HG03097 (cell line): ENCODE data around the gene TXNDC17.
"Not testable (repeated sequence)": the region's sequence is repeated elsewhere in the genome, so short reads cannot be mapped to it uniquely, and the experiment has no call there.

ENCODE experiments used
- ATAC-seq: cut with Tn5 transposase; IDR thresholded peaks from one replicate; pipeline ENCODE4 v1.9.1; 2021; ENCODE audit not compliant: unreplicated experiment, low FRiP score

The TXNDC17 gene

DNA sequence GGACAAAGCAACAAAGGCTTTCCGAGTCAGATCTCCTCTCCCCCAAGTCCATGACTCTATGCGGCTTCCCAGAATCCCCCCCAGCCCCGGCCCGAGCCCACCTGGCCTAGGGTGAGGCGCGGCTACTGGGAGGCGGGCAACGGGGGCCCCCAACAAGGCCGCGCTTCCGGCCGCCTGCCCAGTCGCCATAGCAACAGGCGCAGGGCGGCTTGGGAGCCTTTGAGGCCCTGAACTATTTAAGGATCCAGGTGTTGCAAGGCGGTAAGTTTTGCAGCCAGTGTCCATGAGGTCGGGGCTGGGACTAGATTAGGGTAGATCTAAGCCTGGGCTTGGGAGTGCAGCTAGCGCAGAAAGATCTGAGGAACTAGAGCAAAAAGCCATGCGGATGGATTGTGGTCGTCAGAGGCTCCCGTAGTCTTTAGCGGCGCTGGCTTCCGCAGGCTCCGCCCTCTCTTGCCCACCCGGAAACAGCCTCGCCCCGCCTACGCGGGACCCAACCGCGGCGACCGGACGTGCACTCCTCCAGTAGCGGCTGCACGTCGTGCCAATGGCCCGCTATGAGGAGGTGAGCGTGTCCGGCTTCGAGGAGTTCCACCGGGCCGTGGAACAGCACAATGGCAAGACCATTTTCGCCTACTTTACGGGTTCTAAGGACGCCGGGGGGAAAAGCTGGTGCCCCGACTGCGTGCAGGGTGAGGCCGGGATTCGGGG is at the start of gene TXNDC17, which contains the start of gene KIAA0753:
TSS of gene TXNDC17 (plus strand) at position 525 of the 711 bp plus-strand sequence. CDS start at position 548, 23 bp downstream.
TSS of gene KIAA0753 (minus strand) at position 176 of the 711 bp plus-strand sequence. CDS start 5,608 bp downstream, outside the sequence.
- peak; percentile 85 for ATAC-seq

DNA sequence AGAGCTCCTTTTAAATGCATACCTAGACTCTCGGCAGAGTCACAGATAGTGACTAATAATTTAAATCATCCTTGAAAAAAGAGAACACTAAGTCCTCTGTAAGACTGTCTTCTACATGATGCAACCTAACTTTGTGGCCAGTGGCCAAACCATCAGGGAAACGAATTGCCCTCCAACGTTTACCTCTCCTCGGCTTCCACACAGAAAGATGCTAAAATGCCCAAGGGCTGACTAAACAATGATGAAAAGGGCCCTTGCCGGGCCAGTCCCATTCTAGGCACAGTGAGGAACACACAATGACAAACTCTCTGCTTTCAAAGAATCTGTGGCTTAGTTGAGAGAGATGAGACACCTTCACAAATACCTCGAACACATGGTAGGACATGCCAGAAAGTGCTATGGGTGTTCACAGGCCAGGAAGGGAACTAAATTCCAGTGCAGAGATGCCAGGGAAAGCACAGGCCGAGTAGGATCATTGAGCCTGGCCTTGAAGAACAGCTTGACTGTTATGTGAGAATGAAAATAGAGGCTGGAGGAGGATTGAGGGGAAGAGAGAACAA is 49.2 kb upstream of the TXNDC17 start:
- ATAC-seq = no peak

DNA sequence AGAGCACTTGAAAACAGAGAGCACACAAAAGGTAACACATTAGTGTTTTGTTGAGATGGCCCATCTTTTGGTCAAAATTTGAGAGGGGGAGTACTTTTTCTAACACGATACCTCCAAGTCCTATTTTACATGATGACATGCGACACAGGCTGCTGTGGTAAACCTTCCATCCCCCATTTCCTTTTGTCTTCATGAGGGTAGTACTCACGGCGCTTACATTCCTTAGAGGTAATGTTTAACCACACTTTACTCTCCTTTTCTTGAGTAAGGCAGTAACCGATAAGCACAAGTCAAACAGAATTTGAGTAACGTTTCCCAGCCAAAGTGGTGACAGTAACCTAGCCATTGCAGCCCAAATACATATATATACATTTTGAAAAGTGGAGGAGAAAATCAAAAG is 48.7 kb upstream of the TXNDC17 start:
- no peak for ATAC-seq

DNA sequence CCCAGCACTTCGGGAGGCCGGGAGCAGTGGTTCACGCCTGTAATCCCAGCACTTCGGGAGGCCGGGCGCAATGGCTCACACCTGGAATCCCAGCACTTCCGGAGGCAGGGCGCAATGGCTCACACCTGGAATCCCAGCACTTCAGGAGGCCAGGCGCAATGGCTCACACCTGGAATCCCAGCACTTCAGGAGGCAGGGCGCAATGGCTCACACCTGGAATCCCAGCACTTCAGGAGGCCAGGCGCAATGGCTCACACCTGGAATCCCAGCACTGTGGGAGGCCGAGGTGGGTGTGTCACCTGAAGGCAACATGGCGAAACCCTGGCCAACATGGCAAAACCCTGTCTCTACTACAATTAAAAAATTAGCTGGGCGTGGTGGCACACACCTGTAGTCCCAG is 47.5 kb upstream of the TXNDC17 start:
- ATAC-seq = not testable (repeated sequence)

DNA sequence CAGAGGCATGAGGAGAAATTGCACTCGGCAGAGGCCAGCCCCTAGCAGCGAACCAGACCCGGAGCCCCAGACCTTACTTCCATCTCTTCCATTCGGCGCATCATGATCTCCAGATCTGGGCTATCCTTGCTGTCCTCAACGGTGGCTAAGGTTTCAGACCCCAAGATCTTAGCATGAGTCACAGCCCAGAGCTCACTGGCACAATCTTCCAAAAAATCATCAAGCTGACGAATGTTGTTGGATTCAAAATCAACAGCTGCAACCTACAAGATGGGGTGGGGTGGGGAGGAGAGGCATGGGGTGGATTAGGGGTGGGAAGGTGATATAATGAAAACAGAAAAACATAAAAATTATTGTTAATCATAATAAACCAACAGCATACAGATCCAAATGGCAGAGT is 44.8 kb upstream of the TXNDC17 start:
- no peak for ATAC-seq

DNA sequence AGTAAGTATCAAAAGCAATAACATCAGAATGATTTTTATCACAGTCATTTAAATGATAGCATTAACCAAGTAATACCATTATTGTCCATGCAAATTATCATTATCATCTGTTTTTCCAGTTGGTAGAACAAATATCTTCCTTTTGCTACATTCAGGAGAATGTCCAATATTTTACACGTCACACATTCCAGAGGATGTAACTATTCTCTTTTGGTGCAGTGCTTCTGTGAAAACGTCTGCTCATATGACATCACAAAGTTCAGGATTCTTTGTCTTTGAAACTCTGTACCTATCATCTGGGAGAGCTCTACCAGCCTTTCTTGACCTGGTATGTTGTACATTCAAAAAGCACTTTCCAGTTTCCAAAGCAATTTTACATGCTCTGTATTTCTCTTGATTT is 44.3 kb upstream of the TXNDC17 start:
- no peak for ATAC-seq

DNA sequence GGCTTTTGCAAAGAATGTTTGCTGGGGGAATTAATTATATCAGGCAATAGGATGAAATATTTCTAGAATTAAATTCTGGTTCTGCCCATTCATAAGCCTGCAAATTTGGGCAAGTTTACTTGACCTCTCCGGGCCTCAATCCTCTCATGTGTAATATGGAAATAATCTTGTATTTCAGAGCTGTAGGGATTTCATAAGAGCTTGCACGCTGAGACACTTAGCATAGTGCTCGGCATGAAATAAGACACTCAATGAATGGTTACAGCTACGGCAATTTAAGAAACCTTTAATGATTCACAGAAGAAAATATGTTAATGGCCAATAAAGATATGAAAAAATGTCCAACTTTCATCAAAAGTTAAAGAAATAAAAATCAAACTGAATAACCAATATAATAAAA is 43.9 kb upstream of the TXNDC17 start:
- ATAC-seq = no peak

DNA sequence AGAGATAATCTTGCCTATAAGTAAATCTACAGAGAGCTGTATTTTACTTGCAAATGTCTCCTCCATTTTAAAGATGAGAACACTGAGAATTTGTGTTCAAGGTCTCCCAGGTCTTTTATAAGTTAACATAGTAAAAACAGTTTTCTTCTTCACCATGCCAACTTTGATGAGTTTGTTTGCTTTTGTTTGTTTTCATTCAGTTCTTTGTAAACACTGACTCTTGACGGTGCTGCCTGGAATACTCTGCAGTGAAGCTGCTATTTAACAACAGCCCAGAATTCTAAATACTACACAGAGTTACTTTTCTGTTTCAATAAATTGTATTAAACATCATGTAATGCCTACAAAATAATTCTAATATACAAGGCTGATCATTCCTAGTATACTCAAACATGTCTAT is 43.1 kb upstream of the TXNDC17 start:
- no peak for ATAC-seq

DNA sequence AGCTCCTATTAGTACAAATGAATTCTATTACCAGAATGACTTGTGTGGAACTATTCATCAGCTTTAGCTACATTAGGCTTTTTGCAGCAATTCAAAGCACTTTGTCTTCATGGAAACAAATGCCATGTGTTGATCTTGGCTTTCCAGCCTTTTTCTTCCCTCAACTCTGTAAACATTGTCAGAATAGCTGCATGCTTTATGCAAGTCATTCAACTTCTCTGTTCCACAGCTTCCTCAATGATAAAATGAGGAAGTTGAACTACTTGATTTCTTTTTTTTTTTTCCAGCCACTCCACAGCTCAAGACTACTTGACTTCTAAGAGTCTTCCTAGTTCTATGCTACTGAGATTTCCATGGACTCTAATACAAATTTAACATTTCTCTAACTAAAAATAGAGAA is 41.5 kb upstream of the TXNDC17 start:
- ATAC-seq = no peak

DNA sequence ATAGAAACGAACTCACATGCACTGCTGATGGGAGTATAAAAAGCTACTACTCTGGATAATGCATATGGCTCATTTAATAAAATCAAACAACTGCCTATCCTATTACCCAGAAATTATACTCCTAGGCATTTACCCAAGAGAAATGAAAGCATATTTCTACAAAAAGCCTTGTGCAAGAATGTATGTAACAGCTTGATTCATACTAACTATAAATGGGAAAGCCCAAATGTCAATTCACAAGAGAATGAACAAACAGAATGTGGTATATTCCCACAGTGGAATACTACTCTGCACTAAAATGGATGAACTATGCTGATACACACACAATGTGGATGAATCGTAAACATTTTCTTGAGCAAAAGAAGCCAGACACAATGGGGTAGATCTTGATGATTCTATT is 38.7 kb upstream of the TXNDC17 start:
- no peak for ATAC-seq

DNA sequence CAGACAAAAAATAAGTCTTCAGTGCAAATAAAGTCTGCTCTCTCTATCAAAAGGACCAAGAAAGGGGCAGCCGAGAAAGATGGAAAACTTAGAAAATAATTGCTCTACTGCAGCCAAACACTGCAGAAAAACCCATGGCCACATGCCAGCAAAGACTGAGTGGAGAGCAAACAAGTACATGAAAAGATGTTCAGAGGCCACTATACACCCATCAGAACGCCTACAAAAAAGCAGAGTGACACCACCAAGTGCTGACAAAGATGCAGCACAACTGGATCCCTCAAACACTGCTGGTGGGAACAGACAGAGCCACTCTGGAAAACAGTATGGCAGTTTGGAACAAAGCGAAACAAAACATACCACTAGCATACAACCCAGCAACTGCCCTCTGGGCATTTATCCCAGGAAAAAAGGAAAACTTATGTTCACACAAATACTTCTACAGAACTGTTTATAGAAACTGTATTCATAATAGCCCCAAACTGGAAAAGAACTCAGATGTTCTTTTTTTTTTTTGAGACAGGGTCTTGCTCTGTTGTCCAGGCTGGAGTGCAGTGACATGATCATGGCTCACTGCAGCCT is 37.0 kb upstream of the TXNDC17 start:
- no peak for ATAC-seq

DNA sequence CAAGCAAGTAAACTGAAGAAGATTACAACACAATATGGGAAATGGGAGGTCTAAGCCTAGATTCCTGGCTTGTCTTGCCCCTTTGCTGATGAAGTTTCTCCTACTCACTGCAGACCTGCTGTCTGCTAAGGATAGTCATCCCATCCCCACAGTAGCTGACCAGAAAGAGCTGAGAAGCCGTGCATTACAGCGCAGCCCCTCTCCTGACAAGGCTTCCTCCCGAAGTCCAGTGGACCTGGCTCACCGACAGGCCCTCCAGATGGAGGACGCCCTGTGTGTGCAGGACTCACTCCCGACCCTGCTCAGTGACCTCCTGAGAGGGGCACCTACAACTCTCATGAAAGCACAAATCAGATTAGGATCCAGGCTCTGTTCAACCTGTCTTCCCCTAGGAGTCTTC is 35.7 kb upstream of the TXNDC17 start:
- ATAC-seq = no peak

DNA sequence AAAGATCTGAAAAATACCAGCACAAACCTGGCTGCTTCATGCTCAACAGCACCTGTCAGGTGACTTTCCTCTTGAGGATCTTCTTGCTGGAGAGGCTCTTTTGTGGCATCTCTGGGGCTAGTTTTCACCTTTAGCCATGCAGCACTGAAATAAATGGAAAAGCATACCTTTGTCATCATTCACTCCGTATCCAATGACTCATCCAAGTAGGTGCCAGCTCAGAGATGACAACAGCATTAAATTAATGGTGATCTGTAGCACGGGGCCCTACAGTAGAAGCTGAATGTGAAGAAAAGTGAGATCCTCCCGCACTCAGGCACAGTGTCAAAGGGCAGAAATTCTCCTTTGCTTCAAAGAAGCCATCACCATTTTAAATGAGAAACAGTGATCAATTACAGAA is 32.5 kb upstream of the TXNDC17 start:
- no peak for ATAC-seq

DNA sequence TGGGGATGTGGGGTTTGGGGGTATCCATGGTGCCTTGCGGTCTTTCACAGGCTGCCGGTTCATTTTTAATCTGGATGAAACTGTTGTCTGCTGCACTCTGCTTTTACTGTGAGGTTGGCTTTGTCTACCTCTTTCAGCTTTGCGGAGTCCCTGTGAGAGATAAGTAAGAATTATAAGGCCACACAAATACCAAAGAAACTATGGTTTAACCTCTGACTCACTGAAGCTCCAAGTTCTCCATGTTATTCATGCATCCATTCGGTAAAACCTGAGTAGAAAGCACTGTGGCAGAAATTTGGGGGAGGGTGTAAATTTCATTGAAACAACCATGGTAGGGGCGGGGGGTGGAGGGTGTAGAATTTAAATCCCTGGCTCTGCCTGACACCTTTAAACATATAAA is 30.8 kb upstream of the TXNDC17 start:
- ATAC-seq = no peak

DNA sequence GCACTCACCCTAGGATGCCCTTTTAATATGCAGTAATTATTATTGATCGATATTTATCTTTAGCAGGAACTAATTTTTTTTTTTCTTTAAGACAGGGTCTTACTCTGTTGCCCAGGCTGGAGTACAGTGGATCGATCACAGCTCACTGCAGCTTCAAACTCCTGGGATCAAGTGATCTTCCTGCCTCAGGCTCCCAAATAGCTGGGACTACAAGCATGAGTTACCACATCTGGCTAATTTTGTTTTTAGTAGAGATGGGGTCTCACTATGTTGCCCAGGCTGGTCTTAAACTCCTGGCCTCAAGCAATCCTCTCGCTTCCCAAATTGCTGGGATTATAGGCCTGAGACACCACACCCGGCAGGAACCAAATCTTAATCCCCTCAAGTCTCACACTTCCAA is 29.6 kb upstream of the TXNDC17 start:
- ATAC-seq = no peak

DNA sequence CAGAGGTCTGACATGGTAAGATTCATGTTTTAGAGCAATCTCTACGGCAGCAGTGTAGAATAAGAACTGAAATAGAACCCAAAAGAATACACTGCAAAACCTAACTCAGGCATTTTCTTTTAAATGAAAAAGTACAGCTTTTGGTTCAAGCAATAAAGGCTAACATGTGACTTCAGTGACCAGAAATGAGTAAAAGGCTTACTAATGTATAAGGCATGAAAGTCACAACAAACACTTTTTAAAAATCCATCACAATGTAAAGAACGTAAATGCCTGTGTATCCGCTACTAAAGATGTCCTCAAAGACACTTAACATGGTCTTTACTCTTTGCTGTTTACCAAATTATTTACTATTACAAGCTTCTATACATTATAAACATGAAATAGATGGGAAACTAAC is 16.9 kb upstream of the TXNDC17 start:
- no peak for ATAC-seq

DNA sequence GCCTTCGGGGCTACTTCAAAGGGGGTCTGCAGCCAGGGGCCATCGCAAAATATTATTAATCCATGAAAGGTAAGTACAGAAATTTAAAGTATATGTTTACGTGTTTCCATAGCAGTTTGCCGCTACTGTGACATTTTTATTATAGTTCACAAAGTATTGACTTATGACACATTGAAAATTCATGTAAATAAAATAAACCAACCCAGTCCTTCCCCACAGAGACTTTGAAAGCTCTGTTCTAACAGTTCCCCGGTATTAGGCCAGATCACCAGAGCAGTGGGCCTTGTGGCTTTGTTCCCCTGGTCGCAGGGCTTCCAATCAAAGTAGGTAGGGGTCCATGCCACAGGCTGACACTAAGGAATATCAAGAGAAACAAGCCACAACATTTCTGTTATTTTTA is 14.2 kb upstream of the TXNDC17 start:
- ATAC-seq = no peak

DNA sequence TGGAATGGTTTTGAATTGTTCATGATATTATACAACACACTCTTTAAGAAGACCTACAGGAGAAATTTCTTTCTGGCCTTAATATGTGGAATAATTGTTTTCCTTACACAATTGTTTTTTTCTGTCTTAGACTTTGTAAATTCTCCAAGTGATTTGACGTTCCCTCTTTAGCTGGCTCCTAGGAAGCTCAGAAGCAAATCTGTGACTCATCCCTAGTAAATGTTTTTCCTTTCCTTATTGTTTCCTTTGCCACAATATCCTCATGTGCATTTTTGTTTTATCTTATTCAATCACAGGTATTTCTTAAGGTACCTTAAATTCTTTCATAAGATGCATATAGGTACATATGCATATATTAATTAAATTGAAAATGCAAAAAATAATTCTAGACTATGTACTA is 13.8 kb upstream of the TXNDC17 start:
- no peak for ATAC-seq

DNA sequence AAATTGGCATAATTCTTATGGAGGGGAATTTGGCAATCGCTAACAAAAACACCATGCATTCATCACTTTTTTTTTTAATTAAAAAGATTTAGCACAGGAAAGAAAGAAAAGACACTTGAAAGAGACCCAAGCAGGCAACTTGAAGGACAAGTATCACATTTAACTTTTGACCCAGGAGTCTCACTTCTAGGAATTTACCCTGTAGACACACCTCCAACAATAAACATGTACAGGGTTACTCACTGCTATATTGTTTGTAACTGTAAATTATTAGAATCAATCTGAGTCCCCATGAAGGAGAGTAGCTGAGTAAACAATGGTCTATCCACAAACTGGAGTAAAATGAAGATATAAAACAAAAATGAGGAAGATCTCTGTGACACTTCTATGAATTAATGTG is 10.5 kb upstream of the TXNDC17 start:
- ATAC-seq = no peak

DNA sequence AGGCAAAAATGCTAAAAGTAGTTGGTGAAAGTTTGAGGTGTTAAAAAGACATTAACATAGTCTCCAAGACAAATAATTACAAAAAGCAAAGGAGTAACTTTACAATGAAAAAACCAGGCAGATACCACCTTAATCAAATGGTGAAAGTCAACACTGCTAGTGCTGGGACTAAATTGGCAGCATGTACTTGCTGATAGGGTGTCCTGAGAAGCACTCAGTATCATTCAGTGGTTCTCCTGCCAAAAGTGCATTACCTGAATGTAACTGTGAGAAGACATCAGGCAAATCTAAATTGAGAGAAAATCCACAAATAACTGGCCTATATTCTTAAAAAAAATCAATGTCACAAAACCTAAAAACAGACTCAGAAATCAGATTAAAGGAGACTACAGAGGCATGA is 8.3 kb upstream of the TXNDC17 start:
- ATAC-seq = no peak

DNA sequence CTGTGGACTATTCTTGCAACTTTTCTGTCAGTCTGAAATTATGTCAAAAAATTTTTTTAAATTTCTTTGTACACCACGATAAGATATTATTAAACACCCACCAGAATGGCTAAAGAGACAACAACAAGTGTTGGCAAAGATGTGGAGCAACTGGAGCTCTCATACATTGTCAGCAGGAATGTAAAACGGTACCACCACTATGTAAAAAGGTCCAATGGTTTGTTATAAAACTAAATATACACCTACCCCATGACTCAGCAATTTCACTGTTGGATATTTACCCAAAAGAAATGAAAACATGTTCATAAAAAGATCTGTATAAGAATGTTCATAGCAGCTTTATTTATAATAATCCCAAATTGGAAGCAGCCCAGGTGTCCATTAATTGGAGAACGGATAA is 7.6 kb upstream of the TXNDC17 start:
- ATAC-seq = no peak

DNA sequence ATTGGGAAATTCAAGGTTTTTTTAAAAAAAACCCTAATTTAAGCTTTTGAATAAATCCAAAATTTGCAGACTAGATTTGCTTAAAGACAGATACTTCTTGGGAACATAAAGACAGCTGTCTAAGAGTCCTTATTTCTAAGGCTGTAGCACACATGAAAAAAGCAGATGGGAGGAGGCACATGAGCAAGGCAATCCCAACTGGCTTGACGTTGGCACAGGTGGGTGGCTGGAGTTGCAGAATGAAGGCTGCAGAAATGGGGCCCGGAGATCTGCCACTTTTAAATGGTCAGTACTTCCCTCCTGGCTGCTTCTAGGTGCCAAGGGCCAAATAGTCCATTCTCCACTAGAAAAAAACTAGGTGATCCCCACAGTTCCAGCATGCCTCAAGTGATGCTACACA is 4.8 kb upstream of the TXNDC17 start:
- ATAC-seq = no peak
